IMR-90 (cell line): Measurements from ENCODE around the gene RCC1. TPM values are rescaled to one million over a fixed set of nuclear protein-coding genes. Genes with fewer than 3 reads are reported as not detected.

Source experiments
- ATAC-seq: fragments of 200-7000 bp; cut with Tn5 transposase; 2 replicates; pipeline ENCODE4 v1.9.1; 2020; ENCODE audit warnings: low read depth, mild to moderate bottlenecking, moderate library complexity
- BruUV-seq: library from RNA; stranded (reverse); fragments of 400-500 nt; replicated peaks from 2 replicates; lab custom pipeline; 2021; lab: Mats Ljungman, UMichigan
- CTCF ChIA-PET: fragments of 300-600 bp; formaldehyde crosslinking; extraction: SDS; loops from one replicate; lab custom pipeline; 2021; ENCODE audit warnings: antibody characterized with exemption; lab: Yijun Ruan, JAX
- POLR2A ChIA-PET: fragments of 300-600 bp; sonication (Branson Sonifier 250); formaldehyde crosslinking; loops from one replicate; lab custom pipeline; 2022; ENCODE audit warnings: antibody characterized with exemption; ENCODE audit not compliant: unreplicated experiment; lab: Charles Lee
- DNase-seq: peaks from one replicate; pipeline ENCODE4 v3.0.0; 2013
- H2AFZ ChIP-seq: replicated peaks from 2 replicates; pipeline ENCODE3; 2013; ENCODE audit warnings: low read length, mild to moderate bottlenecking; ENCODE audit not compliant: poor library complexity
- H2AK5ac ChIP-seq: 2 replicates; pipeline ENCODE4 v1.6.1; 2013; ENCODE audit warnings: low read depth, low read length, inconsistent platforms
- H2AK9ac ChIP-seq: replicated peaks from 2 replicates; pipeline ENCODE3; 2013; ENCODE audit warnings: mild to moderate bottlenecking, low read depth, low read length, moderate library complexity; ENCODE audit not compliant: poor library complexity
- H2BK120ac ChIP-seq: 2 replicates; pipeline ENCODE4 v1.6.1; 2013; ENCODE audit warnings: low read depth, low read length, inconsistent platforms
- H2BK15ac ChIP-seq: 3 replicates; pipeline ENCODE4 v1.6.1; 2013; ENCODE audit warnings: low read depth, low read length, inconsistent platforms
- H2BK20ac ChIP-seq: 2 replicates; pipeline ENCODE4 v1.6.1; 2013; ENCODE audit warnings: low read depth, mild to moderate bottlenecking, inconsistent platforms, low read length, moderate library complexity
- H2BK5ac ChIP-seq: 2 replicates; pipeline ENCODE4 v1.6.1; 2013; ENCODE audit warnings: mild to moderate bottlenecking, low read depth, low read length, inconsistent platforms; ENCODE audit not compliant: poor library complexity, severe bottlenecking
- H3K14ac ChIP-seq: replicated peaks from 2 replicates; pipeline ENCODE4 v1.6.1; 2013; ENCODE audit warnings: low read depth, low read length, inconsistent platforms
- H3K18ac ChIP-seq: 2 replicates; pipeline ENCODE4 v1.6.1; 2013; ENCODE audit warnings: low read depth, low read length, control low read depth
- H3K23ac ChIP-seq: 2 replicates; pipeline ENCODE4 v1.6.1; 2013; ENCODE audit warnings: low read depth, low read length, inconsistent platforms
- H3K27ac ChIP-seq: 2 replicates; pipeline ENCODE4 v1.5.1; 2013; ENCODE audit warnings: mild to moderate bottlenecking, control low read depth, low read length; ENCODE audit not compliant: insufficient read depth
- H3K27me3 ChIP-seq: 2 replicates; pipeline ENCODE4 v1.6.1; 2013; ENCODE audit warnings: low read length; ENCODE audit not compliant: control insufficient read depth, insufficient read depth
- H3K36me3 ChIP-seq: 2 replicates; pipeline ENCODE4 v1.6.1; 2013; ENCODE audit warnings: low read length, mixed read lengths; ENCODE audit not compliant: control insufficient read depth, insufficient read depth
- H3K4ac ChIP-seq: 2 replicates; pipeline ENCODE4 v1.6.1; 2013; ENCODE audit warnings: low read depth, low read length, inconsistent platforms
- H3K4me1 ChIP-seq: 2 replicates; pipeline ENCODE4 v1.6.1; 2013; ENCODE audit warnings: low read length, mixed read lengths; ENCODE audit not compliant: control insufficient read depth, insufficient read depth
- H3K4me2 ChIP-seq: 2 replicates; pipeline ENCODE4 v1.6.1; 2013; ENCODE audit warnings: low read depth, mild to moderate bottlenecking, control low read depth, low read length, moderate library complexity
- H3K4me3 ChIP-seq: 2 replicates; pipeline ENCODE4 v1.5.1; 2013; ENCODE audit warnings: low read depth, mild to moderate bottlenecking, control low read depth, low read length, moderate library complexity; ENCODE audit not compliant: insufficient read depth
- H3K56ac ChIP-seq: 2 replicates; pipeline ENCODE4 v1.6.1; 2013; ENCODE audit warnings: low read length, inconsistent platforms; ENCODE audit not compliant: insufficient read depth; ENCODE audit errors: extremely low read depth
- H3K79me1 ChIP-seq, 2 experiments: 2 replicates each; pipeline ENCODE4 v1.6.1; 2013; ENCODE audit warnings: low read length in 2 of 2, inconsistent platforms in 1 of 2, low read depth in 1 of 2
- H3K9ac ChIP-seq: 2 replicates; pipeline ENCODE4 v1.6.1; 2013; ENCODE audit warnings: low read depth, low read length, control low read depth
- H3K9me1 ChIP-seq: 2 replicates; pipeline ENCODE4 v1.6.1; 2013; ENCODE audit warnings: low read length, inconsistent platforms; ENCODE audit not compliant: insufficient read depth
- H3K9me3 ChIP-seq: 2 replicates; pipeline ENCODE4 v1.6.1; 2013; ENCODE audit warnings: low read length; ENCODE audit not compliant: control insufficient read depth, insufficient read depth
- H4K20me1 ChIP-seq: 2 replicates; pipeline ENCODE4 v1.6.1; 2013; ENCODE audit warnings: low read length, inconsistent platforms; ENCODE audit not compliant: insufficient read depth
- H4K5ac ChIP-seq: 2 replicates; pipeline ENCODE4 v1.6.1; 2013; ENCODE audit warnings: mild to moderate bottlenecking, low read depth, low read length, control low read depth
- H4K8ac ChIP-seq, 2 experiments: 2 replicates each; pipeline ENCODE4 v1.6.1; 2013; ENCODE audit warnings: low read depth in 2 of 2, low read length in 2 of 2, control low read depth in 1 of 2, inconsistent platforms in 1 of 2
- H4K91ac ChIP-seq: 2 replicates; pipeline ENCODE4 v1.6.1; 2013; ENCODE audit warnings: low read depth, low read length, inconsistent platforms; ENCODE audit not compliant: insufficient read depth
- BHLHE40 ChIP-seq: fragments of 150-350 bp; IDR thresholded peaks from 2 replicates; pipeline ENCODE4 v1.6.1; 2016; ENCODE audit warnings: mild to moderate bottlenecking, low read depth, low read length
- CEBPB ChIP-seq: IDR thresholded peaks from 2 replicates; pipeline ENCODE4 v1.6.1; 2012; ENCODE audit warnings: low read depth, low read length, improper control_type of control experiment
- CHD1 ChIP-seq: IDR thresholded peaks from 2 replicates; pipeline ENCODE4 v1.6.1; 2012; ENCODE audit warnings: low read depth, low read length, improper control_type of control experiment
- ELK1 ChIP-seq: fragments of 150-350 bp; IDR thresholded peaks from 2 replicates; pipeline ENCODE4 v1.6.1; 2016; ENCODE audit warnings: low read depth, mild to moderate bottlenecking, low read length, moderate library complexity, borderline replicate concordance
- FOS ChIP-seq: fragments of 150-350 bp; IDR thresholded peaks from 2 replicates; pipeline ENCODE4 v1.6.1; 2016; ENCODE audit warnings: low read depth, low read length
- MAFK ChIP-seq: IDR thresholded peaks from 2 replicates; pipeline ENCODE4 v1.6.1; 2012; ENCODE audit warnings: low read depth, low read length, improper control_type of control experiment
- MAZ ChIP-seq: IDR thresholded peaks from 2 replicates; pipeline ENCODE4 v1.6.1; 2012; ENCODE audit warnings: low read depth, mild to moderate bottlenecking, low read length, improper control_type of control experiment, moderate library complexity, borderline replicate concordance
- MXI1 ChIP-seq: IDR thresholded peaks from 2 replicates; pipeline ENCODE4 v1.6.1; 2012; ENCODE audit warnings: low read depth, mild to moderate bottlenecking, low read length, moderate library complexity, borderline replicate concordance
- NFE2L2 ChIP-seq: fragments of 150-350 bp; IDR thresholded peaks from 2 replicates; pipeline ENCODE4 v1.6.1; 2016; ENCODE audit warnings: low read depth, mild to moderate bottlenecking, low read length
- POLR2A ChIP-seq: IDR thresholded peaks from 2 replicates; pipeline ENCODE4 v1.6.1; 2012; ENCODE audit warnings: mild to moderate bottlenecking, low read depth, low read length
- RAD21 ChIP-seq: IDR thresholded peaks from 2 replicates; pipeline ENCODE4 v1.6.1; 2012; ENCODE audit warnings: low read length, improper control_type of control experiment
- RCOR1 ChIP-seq: IDR thresholded peaks from 2 replicates; pipeline ENCODE4 v1.6.1; 2012; ENCODE audit warnings: mild to moderate bottlenecking, low read length, improper control_type of control experiment; ENCODE audit not compliant: insufficient replicate concordance
- RFX5 ChIP-seq: IDR thresholded peaks from 2 replicates; pipeline ENCODE4 v1.8.0; 2012; ENCODE audit warnings: low read depth, mild to moderate bottlenecking, low read length, moderate library complexity
- SMC3 ChIP-seq: fragments of 150-350 bp; IDR thresholded peaks from 2 replicates; pipeline ENCODE4 v1.6.1; 2016; ENCODE audit warnings: low read depth, mild to moderate bottlenecking, antibody characterized with exemption, low read length, moderate library complexity
- WGBS, 2 experiments: methylation state at CpG; one replicate each; pipeline versions ENCODE4 v1.1.5 to v1.1.7; 2013; ENCODE audit warnings: missing lambda C conversion rate in 2 of 2; ENCODE audit not compliant: insufficient read length in 1 of 2; ENCODE audit errors: extremely low coverage in 2 of 2; 5-methylcytosine and 5-hydroxymethylcytosine counted together
- dilution Hi-C: fragments of 300-500 bp; cut with HindIII; formaldehyde crosslinking; loops from one replicate; pipeline ENCODE4 v1.14.3; 2018; ENCODE audit warnings: low sequenced_read_pairs; ENCODE audit not compliant: unreplicated experiment
- in situ Hi-C: fragments of 300-500 bp; cut with MboI; formaldehyde crosslinking; loops from 3 replicates; pipeline ENCODE4 v1.14.3; 2019; ENCODE audit warnings: low sequenced_read_pairs, inconsistent platforms, mixed read lengths
- intact Hi-C: fragments of 100-400 bp; cut with micrococcal nuclease; formaldehyde crosslinking; loops from 2 replicates; pipeline ENCODE4 v1.10.0; 2022
- polyA plus RNA-seq, 3 experiments: library from polyadenylated mRNA; depleted of rRNA; stranded (reverse); fragments of >200 nt; gene quantifications; 2 replicates each; pipeline ENCODE4 v1.2.3, GENCODE V29; 2012; ENCODE audit warnings: low replicate concordance in 1 of 3
- total RNA-seq: library from RNA; depleted of rRNA; stranded (reverse); fragments of >200 nt; gene quantifications from 2 replicates; pipeline ENCODE4 v1.2.3, GENCODE V29; 2012
- TF ChIP-seq, protein P1 (sequence below): conservative IDR thresholded peaks from 2 replicates; pipeline ENCODE4 v1.5.1; 2012; ENCODE audit warnings: mild to moderate bottlenecking, low read depth, low read length, improper control_type of control experiment
- TF ChIP-seq, protein P2 (sequence below): fragments of 150-350 bp; IDR thresholded peaks from 2 replicates; pipeline ENCODE4 v1.6.1; 2017; ENCODE audit warnings: mild to moderate bottlenecking, antibody characterized with exemption, low read length, low read depth

RCC1 gene
- total and polyA plus RNA-seq, 2 of the 4 experiments (the other 2 are of a cell fraction): 33.2 to 43.9 TPM

DNA sequence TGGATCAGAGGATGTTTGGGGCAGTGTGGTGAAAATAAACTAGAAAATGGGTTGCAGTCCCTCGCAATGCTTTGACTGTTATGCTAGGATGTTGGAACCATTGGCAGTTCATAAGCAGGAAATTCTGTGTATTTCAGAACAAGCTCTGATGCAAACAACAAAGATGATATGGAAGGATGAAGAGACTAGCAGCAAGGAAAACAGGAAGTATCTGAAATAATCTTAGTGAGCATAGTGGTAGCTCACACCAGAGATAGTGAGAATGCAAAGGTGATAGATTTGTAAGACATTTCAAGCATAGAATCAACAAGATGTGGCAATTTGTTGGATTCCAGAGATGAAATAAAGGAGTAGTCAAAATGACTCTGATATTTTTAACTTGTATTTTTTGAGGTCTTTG is 11.1 kb upstream of the RCC1 start:
- H4K20me1 ChIP-seq: no peaks in the 10 kb centered on the region
- ChIA-PET CTCF (interaction anchor here (0.6 kb wide), 1 partner anchor 39 kb away, joined by 3 read pairs; no protein-coding TSS in a partner anchor), POLR2A (interaction anchor here (0.6 kb wide), 1 partner anchor 11 kb away, joined by 4 read pairs; the partner anchor contains the start of gene RCC1)
- no peak overlapping the region for H4K8ac ChIP-seq
- no peak overlapping the region for H3K4ac ChIP-seq
- H2BK20ac ChIP-seq: no peak overlapping the region
- H3K9ac ChIP-seq: no peak overlapping the region
- 88% methylated on average over 1 of the region's 1 CpG; no CpG with 5 or more reads in 1 of the 2 experiments for WGBS, 2 experiments
- BruUV-seq: no TSS peak
- no peak overlapping the region for H3K14ac ChIP-seq
- H3K27ac ChIP-seq: no peak overlapping the region
- H3K79me1 ChIP-seq: no peaks in the 10 kb centered on the region
- no peak overlapping the region for H3K4me3 ChIP-seq
- H3K4me1 ChIP-seq: peaks cover 2% of the 10 kb centered on the region; the same call in 1 of the 2 replicates
- H2AFZ ChIP-seq: no peak overlapping the region
- no peak overlapping the region for H4K5ac ChIP-seq
- no peak overlapping the region for H2BK120ac ChIP-seq
- no peak overlapping the region for H2AK5ac ChIP-seq
- peaks cover 29% of the 10 kb centered on the region for H3K36me3 ChIP-seq
- no peak for TF ChIP-seq CEBPB
- TF ChIP-seq, protein P1, sequence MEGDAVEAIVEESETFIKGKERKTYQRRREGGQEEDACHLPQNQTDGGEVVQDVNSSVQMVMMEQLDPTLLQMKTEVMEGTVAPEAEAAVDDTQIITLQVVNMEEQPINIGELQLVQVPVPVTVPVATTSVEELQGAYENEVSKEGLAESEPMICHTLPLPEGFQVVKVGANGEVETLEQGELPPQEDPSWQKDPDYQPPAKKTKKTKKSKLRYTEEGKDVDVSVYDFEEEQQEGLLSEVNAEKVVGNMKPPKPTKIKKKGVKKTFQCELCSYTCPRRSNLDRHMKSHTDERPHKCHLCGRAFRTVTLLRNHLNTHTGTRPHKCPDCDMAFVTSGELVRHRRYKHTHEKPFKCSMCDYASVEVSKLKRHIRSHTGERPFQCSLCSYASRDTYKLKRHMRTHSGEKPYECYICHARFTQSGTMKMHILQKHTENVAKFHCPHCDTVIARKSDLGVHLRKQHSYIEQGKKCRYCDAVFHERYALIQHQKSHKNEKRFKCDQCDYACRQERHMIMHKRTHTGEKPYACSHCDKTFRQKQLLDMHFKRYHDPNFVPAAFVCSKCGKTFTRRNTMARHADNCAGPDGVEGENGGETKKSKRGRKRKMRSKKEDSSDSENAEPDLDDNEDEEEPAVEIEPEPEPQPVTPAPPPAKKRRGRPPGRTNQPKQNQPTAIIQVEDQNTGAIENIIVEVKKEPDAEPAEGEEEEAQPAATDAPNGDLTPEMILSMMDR: no peak
- no peak for TF ChIP-seq MAFK
- TF ChIP-seq SMC3: no peak
- no peak for TF ChIP-seq FOS
- TF ChIP-seq ELK1: no peak
- TF ChIP-seq RFX5: no peak
- TF ChIP-seq, protein P2, sequence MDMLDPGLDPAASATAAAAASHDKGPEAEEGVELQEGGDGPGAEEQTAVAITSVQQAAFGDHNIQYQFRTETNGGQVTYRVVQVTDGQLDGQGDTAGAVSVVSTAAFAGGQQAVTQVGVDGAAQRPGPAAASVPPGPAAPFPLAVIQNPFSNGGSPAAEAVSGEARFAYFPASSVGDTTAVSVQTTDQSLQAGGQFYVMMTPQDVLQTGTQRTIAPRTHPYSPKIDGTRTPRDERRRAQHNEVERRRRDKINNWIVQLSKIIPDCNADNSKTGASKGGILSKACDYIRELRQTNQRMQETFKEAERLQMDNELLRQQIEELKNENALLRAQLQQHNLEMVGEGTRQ: no peak
- no peak for TF ChIP-seq CHD1
- no peak for TF ChIP-seq RAD21
- TF ChIP-seq MAZ: no peak
- no peak for TF ChIP-seq POLR2A
- no peak for TF ChIP-seq RCOR1
- no peak for TF ChIP-seq MXI1
- TF ChIP-seq BHLHE40: no peak
- TF ChIP-seq NFE2L2: no peak
- no peak overlapping the region for H2AK9ac ChIP-seq
- H3K56ac ChIP-seq: no peak overlapping the region
- no peak overlapping the region for H4K91ac ChIP-seq
- ATAC-seq: no peak
- no peaks in the 10 kb centered on the region for H3K9me3 ChIP-seq
- no peak overlapping the region for H2BK5ac ChIP-seq
- intact Hi-C loops (no loop called here), in situ Hi-C loops (no loop called here), dilution Hi-C loops (no loop called here)
- H3K9me1 ChIP-seq: no peaks in the 10 kb centered on the region
- no peak for DNase-seq
- H3K4me2 ChIP-seq: no peak overlapping the region
- no peak overlapping the region for H3K23ac ChIP-seq
- H2BK15ac ChIP-seq: no peak overlapping the region
- no peaks in the 10 kb centered on the region for H3K27me3 ChIP-seq
- H3K18ac ChIP-seq: no peak overlapping the region
